Activated CD4-positive, alpha-beta memory T cell treated with anti-CD3 and anti-CD28 coated beads for 36 hours (primary cell): Measurements from ENCODE around the gene NCEH1. TPM values are rescaled to one million over a fixed set of nuclear protein-coding genes. Genes with fewer than 3 reads are reported as not detected.
A peak's percentile ranks its signal among the peaks of the same experiment; 100 is the strongest.

Experiments
- CTCF ChIA-PET: fragments of 350-600 bp; sonication (Branson Sonifier 250); formaldehyde crosslinking; loops from one replicate; lab custom pipeline; 2021; ENCODE audit warnings: antibody characterized with exemption, inconsistent platforms; lab: Charles Lee
- POLR2A ChIA-PET: fragments of 350-600 bp; sonication (Branson Sonifier 250); formaldehyde crosslinking; loops from one replicate; lab custom pipeline; 2021; ENCODE audit warnings: antibody characterized with exemption; lab: Charles Lee
- DNase-seq: peaks from one replicate; pipeline ENCODE4 v3.0.0-alpha.2; 2020
- H3K27ac Mint-ChIP-seq: one replicate; pipeline ENCODE4 v1.8.0; 2021; ENCODE audit warnings: mixed read lengths
- H3K27me3 Mint-ChIP-seq: one replicate; pipeline ENCODE4 v1.8.0; 2021; ENCODE audit warnings: mixed read lengths
- H3K36me3 Mint-ChIP-seq: one replicate; pipeline ENCODE4 v1.8.0; 2021; ENCODE audit warnings: mixed read lengths
- H3K4me1 Mint-ChIP-seq: one replicate; pipeline ENCODE4 v1.8.0; 2021; ENCODE audit warnings: low read depth, mixed read lengths
- H3K4me3 Mint-ChIP-seq: one replicate; pipeline ENCODE4 v1.8.0; 2021; ENCODE audit warnings: mild to moderate bottlenecking, mixed read lengths
- H3K9me3 Mint-ChIP-seq: one replicate; pipeline ENCODE4 v1.8.0; 2021; ENCODE audit warnings: mixed read lengths
- intact Hi-C: fragments of 100-400 bp; cut with micrococcal nuclease; formaldehyde crosslinking; loops from one replicate; pipeline ENCODE4 v1.15.1; 2023
- total RNA-seq, 2 experiments: library from RNA; stranded (reverse); gene quantifications; one replicate each; pipeline ENCODE4 v1.2.3, GENCODE V29; 2021

Gene NCEH1
- total RNA-seq, 2 experiments from 2014 or later = 4.6 to 5.2 TPM

DNA sequence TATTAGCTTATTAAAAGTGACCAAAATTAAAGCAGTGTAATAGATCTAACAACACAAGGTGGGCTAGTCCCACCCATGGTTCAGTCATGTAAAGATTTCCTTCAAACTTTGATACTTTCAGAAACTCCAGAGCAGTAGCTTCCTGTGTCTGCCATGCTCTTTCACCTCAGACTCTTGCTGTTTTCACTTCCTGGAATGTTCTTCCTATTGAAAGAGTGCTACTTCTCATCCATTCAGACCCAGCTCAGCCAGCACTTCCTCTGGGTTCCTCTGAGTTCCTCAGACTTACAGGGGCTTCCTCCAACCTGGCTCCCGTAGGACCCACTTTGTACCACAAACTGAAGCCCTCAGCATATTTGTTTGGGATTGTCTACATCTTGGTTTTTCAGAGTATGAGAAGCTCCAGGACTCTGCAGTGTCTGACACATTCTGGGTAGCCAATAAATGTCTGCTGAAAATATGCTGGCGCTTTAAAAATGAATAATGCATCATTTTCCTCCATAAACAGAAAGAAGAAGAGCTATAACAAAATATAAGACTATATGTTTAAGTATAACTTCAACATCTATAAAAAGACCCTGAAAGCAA lies 18.0 kb downstream of the NCEH1 start:
- no peaks in the 10 kb centered on the region for H3K27me3 Mint-ChIP-seq
- CTCF ChIA-PET = interaction anchor here (0.8 to 3.3 kb wide), 4 partner anchors 10 to 70 kb away, joined by 3 to 13 read pairs (median 4); no protein-coding TSS in a partner anchor
- POLR2A ChIA-PET = no interaction called here
- H3K36me3 Mint-ChIP-seq = no peaks in the 10 kb centered on the region
- peaks cover 8% of the 10 kb centered on the region for H3K4me1 Mint-ChIP-seq
- no peak for DNase-seq
- H3K9me3 Mint-ChIP-seq = no peaks in the 10 kb centered on the region
- intact Hi-C loops = no loop called here
- H3K4me3 Mint-ChIP-seq = no peak overlapping the region
- H3K27ac Mint-ChIP-seq = no peak overlapping the region

- ChIA-PET POLR2A (no interaction called here), CTCF (interaction anchor here (3.3 kb wide), 1 partner anchor 18 kb away, joined by 13 read pairs; no protein-coding TSS in a partner anchor)
- Mint-ChIP-seq H3K36me3 (no peaks in the 10 kb centered on the region), H3K9me3 (no peaks in the 10 kb centered on the region), H3K27ac (no peak overlapping the region), H3K27me3 (no peaks in the 10 kb centered on the region), H3K4me3 (no peak overlapping the region), H3K4me1 (peaks cover 11% of the 10 kb centered on the region)
- DNase-seq = no peak
- intact Hi-C loops = no loop called here
These were observed 19.9 kb downstream of the NCEH1 start for GRCh38 chr3:172690936-172691335.

DNA sequence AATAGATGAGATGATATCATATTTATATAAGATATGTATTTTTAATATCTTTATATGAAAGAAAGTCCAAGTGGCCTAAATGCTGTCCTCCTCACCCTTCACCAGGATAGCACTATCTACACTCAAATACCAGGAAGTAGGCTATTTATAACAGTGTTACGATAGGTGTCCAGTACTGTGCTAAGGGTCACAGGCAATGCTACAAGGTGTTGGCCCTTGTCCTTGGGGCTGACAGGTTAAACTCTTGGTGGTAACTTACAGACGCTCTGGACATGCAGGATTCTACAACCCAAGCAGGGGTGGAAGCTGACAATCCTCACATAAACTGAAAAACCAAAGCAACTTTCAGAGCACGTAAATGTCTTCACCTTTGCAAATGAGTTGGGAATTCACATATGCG lies 22.3 kb downstream of the NCEH1 start:
- Mint-ChIP-seq H3K4me1 (peaks cover 17% of the 10 kb centered on the region), H3K9me3 (no peaks in the 10 kb centered on the region), H3K36me3 (no peaks in the 10 kb centered on the region), H3K27me3 (no peaks in the 10 kb centered on the region), H3K27ac (no peak overlapping the region), H3K4me3 (no peak overlapping the region)
- intact Hi-C loops = no loop called here
- no peak for DNase-seq
- CTCF ChIA-PET = interaction anchor here (1.5 kb wide), 1 partner anchor 12 kb away, joined by 4 read pairs; no protein-coding TSS in a partner anchor
- POLR2A ChIA-PET = no interaction called here

GRCh38 chr3:172687501-172687900 lies 23.4 kb downstream of the NCEH1 start:
- Mint-ChIP-seq H3K27ac (no peak overlapping the region), H3K36me3 (no peaks in the 10 kb centered on the region), H3K4me1 (peaks cover 12% of the 10 kb centered on the region), H3K4me3 (no peak overlapping the region), H3K27me3 (no peaks in the 10 kb centered on the region), H3K9me3 (no peaks in the 10 kb centered on the region)
- no peak for DNase-seq
- ChIA-PET CTCF (interaction anchor here (0.8 to 3.3 kb wide), 3 partner anchors 10 to 20 kb away, joined by 3 to 27 read pairs (median 6); no protein-coding TSS in a partner anchor), POLR2A (no interaction called here)
- intact Hi-C loops = no loop called here

DNA sequence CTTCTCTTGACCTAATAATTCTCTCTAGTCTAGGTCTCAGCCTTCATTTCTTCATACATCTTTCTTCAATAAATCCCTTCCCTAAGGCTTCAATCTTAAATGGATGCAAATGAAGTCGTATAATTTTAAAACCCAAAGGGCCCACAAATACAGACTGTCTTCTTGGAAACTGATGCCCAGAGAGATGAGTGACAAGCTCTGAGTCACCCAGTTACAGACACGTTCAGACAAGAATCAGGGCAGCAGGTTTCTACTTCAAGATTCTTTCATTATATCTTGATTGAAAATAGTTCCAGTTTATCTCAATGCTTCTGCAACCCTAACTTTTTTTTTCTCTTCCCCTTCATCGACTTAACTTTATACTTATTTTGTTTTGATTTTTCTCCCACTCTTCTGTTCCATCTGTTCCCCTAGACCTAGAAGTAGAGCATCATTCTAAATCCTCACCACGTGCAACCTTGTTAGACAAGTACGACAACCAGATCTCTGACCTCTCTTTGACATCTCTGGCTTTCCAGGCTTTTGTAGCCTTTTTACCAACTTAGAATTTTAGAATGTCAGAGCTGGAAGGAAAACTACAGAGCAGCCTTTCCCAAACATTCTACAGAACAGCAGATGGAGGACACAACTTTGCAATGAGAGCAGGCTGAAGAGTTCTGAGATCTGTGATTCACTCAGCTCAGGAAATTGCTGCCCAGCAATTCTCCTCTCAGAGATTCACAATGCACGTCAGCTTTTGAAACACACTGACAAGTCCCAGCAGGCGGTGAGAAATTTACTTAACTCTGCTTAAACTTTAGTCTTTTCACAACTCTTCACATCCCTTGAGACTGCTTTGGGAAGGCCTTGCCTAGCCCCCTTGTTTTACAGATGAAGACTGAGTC lies 25.3 kb downstream of the NCEH1 start:
- CTCF ChIA-PET = interaction anchor here (0.7 to 3.3 kb wide), 4 partner anchors 12 to 310 kb away, joined by 3 to 27 read pairs (median 5); partner anchors contain the start of gene NCEH1
- H3K36me3 Mint-ChIP-seq = no peaks in the 10 kb centered on the region
- peak; percentile 13 for DNase-seq
- no peaks in the 10 kb centered on the region for H3K27me3 Mint-ChIP-seq
- H3K27ac Mint-ChIP-seq = peak overlapping the region; percentile 55
- peaks cover 9% of the 10 kb centered on the region for H3K4me1 Mint-ChIP-seq
- no peak overlapping the region for H3K4me3 Mint-ChIP-seq
- POLR2A ChIA-PET = no interaction called here
- intact Hi-C loops = loop anchor here (1.0 kb wide), 1 partner anchor 26 kb away; the partner anchor contains the start of gene NCEH1
- no peaks in the 10 kb centered on the region for H3K9me3 Mint-ChIP-seq

- no peaks in the 10 kb centered on the region for H3K9me3 Mint-ChIP-seq
- peaks cover 5% of the 10 kb centered on the region for H3K4me1 Mint-ChIP-seq
- no peaks in the 10 kb centered on the region for H3K27me3 Mint-ChIP-seq
- no peaks in the 10 kb centered on the region for H3K36me3 Mint-ChIP-seq
- H3K27ac Mint-ChIP-seq = no peak overlapping the region
- ChIA-PET CTCF (no interaction called here), POLR2A (no interaction called here)
- intact Hi-C loops = no loop called here
- no peak overlapping the region for H3K4me3 Mint-ChIP-seq
- no peak for DNase-seq
These were observed 30.2 kb downstream of the NCEH1 start for GRCh38 chr3:172680684-172681083.

GRCh38 chr3:172679599-172679998 lies 31.3 kb downstream of the NCEH1 start:
- DNase-seq = no peak
- Mint-ChIP-seq H3K4me3 (no peak overlapping the region), H3K27ac (no peak overlapping the region), H3K27me3 (no peaks in the 10 kb centered on the region), H3K4me1 (no peaks in the 10 kb centered on the region), H3K9me3 (no peaks in the 10 kb centered on the region), H3K36me3 (no peaks in the 10 kb centered on the region)
- intact Hi-C loops = no loop called here
- ChIA-PET POLR2A (no interaction called here), CTCF (interaction anchor here (0.8 kb wide), 1 partner anchor 31 kb away, joined by 3 read pairs; the partner anchor contains the start of gene NCEH1)

- no peaks in the 10 kb centered on the region for H3K36me3 Mint-ChIP-seq
- H3K27ac Mint-ChIP-seq = no peak overlapping the region
- no peaks in the 10 kb centered on the region for H3K27me3 Mint-ChIP-seq
- no peaks in the 10 kb centered on the region for H3K9me3 Mint-ChIP-seq
- intact Hi-C loops = no loop called here
- POLR2A ChIA-PET = no interaction called here
- peaks cover 2% of the 10 kb centered on the region for H3K4me1 Mint-ChIP-seq
- no peak for DNase-seq
- CTCF ChIA-PET = interaction anchor here (1.1 to 1.6 kb wide), 3 partner anchors 9 to 345 kb away, joined by 3 to 6 read pairs (median 3); partner anchors contain the start of gene NCEH1
- H3K4me3 Mint-ChIP-seq = no peak overlapping the region
These were observed 32.8 kb downstream of the NCEH1 start for GRCh38 chr3:172678068-172678467.

- H3K4me3 Mint-ChIP-seq = no peak overlapping the region
- peaks cover 2% of the 10 kb centered on the region for H3K4me1 Mint-ChIP-seq
- H3K27me3 Mint-ChIP-seq = no peaks in the 10 kb centered on the region
- POLR2A ChIA-PET = no interaction called here
- no peak for DNase-seq
- H3K27ac Mint-ChIP-seq = no peak overlapping the region
- H3K36me3 Mint-ChIP-seq = no peaks in the 10 kb centered on the region
- no peaks in the 10 kb centered on the region for H3K9me3 Mint-ChIP-seq
- CTCF ChIA-PET = interaction anchor here (0.6 to 1.6 kb wide), 12 partner anchors 8 to 876 kb away, joined by 3 to 5 read pairs (median 3); partner anchors contain the start of gene ECT2
- intact Hi-C loops = no loop called here
These were observed 34.5 kb downstream of the NCEH1 start for GRCh38 chr3:172676196-172676922.

- H3K27me3 Mint-ChIP-seq = no peaks in the 10 kb centered on the region
- POLR2A ChIA-PET = no interaction called here
These were observed 35.2 kb downstream of the NCEH1 start for GRCh38 chr3:172675441-172676193.

GRCh38 chr3:172673210-172673679 lies 37.6 kb downstream of the NCEH1 start:
- no peak overlapping the region for H3K27ac Mint-ChIP-seq
- no peaks in the 10 kb centered on the region for H3K36me3 Mint-ChIP-seq
- no peak overlapping the region for H3K4me3 Mint-ChIP-seq
- no peaks in the 10 kb centered on the region for H3K9me3 Mint-ChIP-seq
- ChIA-PET POLR2A (no interaction called here), CTCF (interaction anchor here (0.6 to 3.7 kb wide), 42 partner anchors 9 to 901 kb away, joined by 3 to 34 read pairs (median 4); partner anchors contain the start of genes ECT2 and NCEH1)
- H3K27me3 Mint-ChIP-seq = no peaks in the 10 kb centered on the region
- H3K4me1 Mint-ChIP-seq = peaks cover 2% of the 10 kb centered on the region
- DNase-seq = peak; percentile 83
- intact Hi-C loops = loop anchor here (1.0 kb wide), 2 partner anchors 38 to 77 kb away; partner anchors contain the start of genes ECT2 and NCEH1

More at GRCh38 chr3:172675441-172676193, 35.2 kb downstream of the NCEH1 start:
- Mint-ChIP-seq H3K4me3 (no peak overlapping the region), H3K27ac (no peak overlapping the region), H3K9me3 (no peaks in the 10 kb centered on the region), H3K4me1 (peaks cover 2% of the 10 kb centered on the region), H3K36me3 (no peaks in the 10 kb centered on the region)
- CTCF ChIA-PET = interaction anchor here (0.6 to 3.7 kb wide), 12 partner anchors 9 to 1019 kb away, joined by 3 to 34 read pairs (median 4); partner anchors contain the start of genes ECT2 and NCEH1
- intact Hi-C loops = no loop called here
- no peak for DNase-seq
